GM18526 (cell line): ENCODE measurements around the gene DIP2C.

Source experiments
- POLR2A ChIP-seq: IDR thresholded peaks from 3 replicates; pipeline ENCODE4 v1.6.1; 2011; ENCODE audit not compliant: insufficient read length; ENCODE audit errors: extremely low read depth

The DIP2C gene

DNA sequence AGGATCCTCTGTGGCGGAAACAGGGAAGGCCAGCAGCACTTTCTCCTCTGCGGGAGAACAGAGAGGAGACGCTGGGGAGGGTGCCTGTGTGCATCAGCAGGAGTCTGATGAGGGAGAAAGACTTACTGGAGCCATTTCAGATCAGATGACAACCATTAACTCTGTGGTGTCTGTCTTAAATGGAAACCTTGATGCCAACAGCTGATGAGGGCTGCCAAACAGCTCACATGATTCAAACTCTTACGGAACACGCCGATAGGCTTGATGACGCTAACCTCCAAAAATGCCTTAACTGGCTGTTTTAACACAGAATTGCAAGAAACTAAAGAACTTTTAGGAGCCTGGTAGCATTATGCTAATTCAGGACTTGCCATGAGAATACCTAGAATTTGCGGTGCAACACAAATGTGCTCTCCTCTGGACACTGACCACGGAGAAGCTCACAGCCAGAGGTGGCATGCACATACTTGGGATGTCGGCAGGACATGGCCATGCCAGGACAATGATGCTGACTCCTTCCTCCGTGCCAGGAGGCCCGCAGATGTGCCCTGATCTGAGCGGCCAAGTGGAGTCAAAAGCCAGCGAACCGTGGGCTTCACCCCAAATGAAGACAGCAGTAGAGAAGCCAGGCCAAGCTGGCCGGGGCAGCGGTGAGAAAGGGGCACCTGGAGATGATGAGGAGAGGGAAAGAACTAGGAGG, 399.3 kb downstream of the DIP2C start:
- no peak for TF ChIP-seq POLR2A

GRCh38 chr10:289581-289980, 399.9 kb downstream of the DIP2C start:
- no peak for TF ChIP-seq POLR2A

GRCh38 chr10:288316-289200, 400.9 kb downstream of the DIP2C start:
- no peak for TF ChIP-seq POLR2A

GRCh38 chr10:287814-288213, 401.7 kb downstream of the DIP2C start:
- TF ChIP-seq POLR2A = no peak

GRCh38 chr10:287026-287709, 402.3 kb downstream of the DIP2C start:
- TF ChIP-seq POLR2A = no peak

DNA sequence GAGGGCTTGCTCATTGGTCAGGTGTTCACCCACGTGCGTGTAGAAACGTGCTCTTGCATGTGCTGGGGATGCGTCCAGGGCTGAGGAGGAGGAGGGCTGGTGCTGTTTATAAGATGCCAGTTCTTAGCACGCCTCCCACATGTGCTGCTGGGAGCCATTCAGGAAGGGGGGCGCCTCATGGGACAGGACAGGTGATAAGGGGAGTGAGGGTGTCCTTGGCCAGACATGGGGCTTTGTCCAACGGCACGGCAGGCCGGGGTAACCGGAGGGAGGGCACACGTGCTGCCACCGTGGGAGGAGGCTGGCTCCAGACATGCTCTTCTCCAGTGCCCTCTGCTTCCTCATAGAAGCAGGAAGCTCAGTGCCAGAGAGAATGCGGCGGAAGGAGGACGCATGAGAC, 404.3 kb downstream of the DIP2C start:
- TF ChIP-seq POLR2A = no peak

DNA sequence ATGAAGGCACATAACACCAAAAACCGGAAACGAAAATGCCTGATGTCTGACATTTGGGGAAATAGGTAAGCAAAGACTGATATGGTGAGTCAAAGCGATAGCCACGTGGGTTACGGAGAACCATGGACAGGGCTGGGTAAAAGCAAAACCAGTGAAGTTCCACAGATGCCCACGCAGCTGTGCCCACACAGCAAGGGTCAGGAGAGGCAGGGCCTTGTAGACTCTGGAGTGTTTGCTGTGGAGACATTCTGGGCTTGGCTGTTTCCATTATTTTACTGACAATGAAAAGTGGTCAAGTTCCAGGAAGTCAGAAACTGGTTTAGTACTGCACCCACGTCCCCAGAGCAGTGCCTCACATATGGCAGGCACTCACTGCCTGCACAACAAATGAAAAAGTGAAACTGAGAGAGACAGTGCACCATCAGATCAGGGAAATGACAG, 405.5 kb downstream of the DIP2C start:
- no peak for TF ChIP-seq POLR2A

- no peak for TF ChIP-seq POLR2A
These were observed 406.4 kb downstream of the DIP2C start for GRCh38 chr10:283140-283479.

GRCh38 chr10:282294-283139, 407.0 kb downstream of the DIP2C start:
- no peak for TF ChIP-seq POLR2A

GRCh38 chr10:279655-280054, 409.8 kb downstream of the DIP2C start:
- TF ChIP-seq POLR2A = no peak

DNA sequence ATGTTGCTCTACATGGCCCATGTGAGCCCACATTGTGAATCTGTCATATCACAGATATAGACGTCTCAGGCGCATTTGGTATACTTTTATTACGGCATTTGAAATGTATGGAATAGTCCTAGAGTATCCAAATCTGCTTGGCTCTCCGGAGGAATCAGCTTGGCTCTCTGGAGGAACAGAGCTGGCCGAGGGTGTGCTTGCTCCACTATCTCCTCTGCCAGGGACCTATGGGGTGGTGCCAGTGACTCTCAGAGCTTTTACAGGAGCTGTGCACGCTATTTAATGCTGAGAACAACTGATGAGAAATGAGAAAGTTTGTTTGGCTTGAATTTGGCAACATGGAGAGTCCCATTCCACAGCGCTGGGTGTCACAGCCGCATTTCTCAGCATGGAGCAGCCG, 410.2 kb downstream of the DIP2C start:
- TF ChIP-seq POLR2A = no peak

- no peak for TF ChIP-seq POLR2A
These were observed 410.8 kb downstream of the DIP2C start for GRCh38 chr10:278707-279106.

DNA sequence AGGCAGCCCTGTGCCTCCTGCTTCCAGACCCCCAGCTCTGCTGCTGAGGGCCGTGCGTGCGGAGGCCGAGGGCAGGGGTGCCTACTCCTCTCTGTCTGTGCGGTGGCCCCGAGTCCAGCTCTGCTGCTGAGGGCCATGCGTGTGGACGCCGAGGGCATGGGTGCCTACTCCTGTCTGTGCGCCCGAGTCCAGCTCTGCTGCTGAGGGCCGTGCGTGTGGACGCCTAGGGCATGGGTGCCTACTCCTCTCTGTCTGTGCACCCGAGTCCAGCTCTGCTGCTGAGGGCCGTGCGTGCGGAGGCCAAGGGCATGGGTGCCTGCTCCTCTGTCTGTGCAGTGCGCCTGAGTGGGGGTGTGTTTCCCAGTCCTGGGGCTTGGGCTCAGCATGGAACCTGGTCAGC, 411.5 kb downstream of the DIP2C start:
- no peak for TF ChIP-seq POLR2A

GRCh38 chr10:275680-276079, 413.8 kb downstream of the DIP2C start:
- no peak for TF ChIP-seq POLR2A

GRCh38 chr10:274866-275265, 414.6 kb downstream of the DIP2C start:
- no peak for TF ChIP-seq POLR2A

GRCh38 chr10:273088-273487, 416.4 kb downstream of the DIP2C start:
- TF ChIP-seq POLR2A = no peak

DNA sequence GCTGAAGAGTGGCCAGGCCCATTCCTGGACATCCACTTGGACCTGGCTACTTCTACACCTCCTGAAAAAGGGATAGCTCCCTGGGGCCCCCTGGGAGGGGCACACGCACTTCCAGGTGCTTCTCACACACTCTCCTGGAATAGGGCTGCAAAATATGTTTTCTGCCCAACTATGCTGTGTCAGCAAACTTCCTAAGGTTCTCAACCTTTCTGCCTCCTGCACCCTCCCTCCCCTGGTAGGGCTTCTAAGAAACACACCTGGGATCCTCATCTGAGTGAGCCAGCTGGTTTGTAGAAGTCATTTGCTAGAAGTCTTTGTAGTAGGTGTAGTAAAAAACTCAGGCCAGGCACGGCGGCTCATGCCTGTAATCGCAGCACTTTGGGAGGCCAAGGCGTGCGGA, 417.7 kb downstream of the DIP2C start:
- no peak for TF ChIP-seq POLR2A
